NCI-H774 (cell line): ENCODE measurements around the gene SERGEF.
"Not testable (repeated sequence)": the region's sequence is repeated elsewhere in the genome, so short reads cannot be mapped to it uniquely, and the experiment has no call there.

Experiments
- DNase-seq: peaks from one replicate; lab custom pipeline; 2025; lab: John Stamatoyannopoulos, UW

SERGEF gene

DNA sequence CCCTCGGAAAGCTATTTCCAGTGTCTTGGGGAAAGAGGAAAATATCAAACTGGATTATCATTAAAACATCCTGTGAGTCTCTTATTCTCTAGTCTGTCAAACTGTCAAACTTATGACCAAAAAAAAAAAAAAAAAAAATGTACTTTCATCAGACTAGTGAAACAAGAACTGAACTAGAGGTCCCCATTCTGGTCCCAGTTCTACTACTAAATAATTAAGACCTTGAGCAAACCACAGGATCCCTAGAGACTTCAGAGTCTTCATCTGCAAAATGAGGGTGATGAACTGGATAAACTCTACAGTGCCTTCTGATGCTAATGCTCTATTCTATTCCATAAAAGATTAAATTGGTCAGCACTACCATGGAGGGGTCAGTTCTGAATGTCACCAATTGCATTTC, 105.8 kb downstream of the SERGEF start:
- DNase-seq, result no peak

- DNase-seq, result no peak
Measured at GRCh38 chr11:17906436-17906835, 106.4 kb downstream of the SERGEF start.

DNA sequence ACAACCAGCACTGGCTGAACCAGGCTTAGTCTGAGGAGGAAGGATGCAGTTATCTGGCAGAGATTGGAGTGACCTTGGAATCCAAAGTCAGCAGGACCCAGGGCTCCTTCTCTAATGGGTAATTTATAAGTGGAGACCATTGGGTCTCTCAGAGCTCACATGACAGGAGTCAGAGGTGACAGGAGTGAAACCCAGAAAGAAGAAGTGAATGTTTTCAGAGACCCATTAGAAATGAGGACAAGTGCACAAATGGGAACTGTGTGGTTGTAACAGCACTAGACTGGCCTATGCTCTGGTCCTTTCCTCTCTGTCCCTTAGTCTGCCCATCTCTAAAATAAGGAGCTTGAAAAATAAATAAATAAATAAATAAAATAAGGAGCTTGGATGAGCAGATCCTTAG, 107.4 kb downstream of the SERGEF start:
- no peak for DNase-seq

DNA sequence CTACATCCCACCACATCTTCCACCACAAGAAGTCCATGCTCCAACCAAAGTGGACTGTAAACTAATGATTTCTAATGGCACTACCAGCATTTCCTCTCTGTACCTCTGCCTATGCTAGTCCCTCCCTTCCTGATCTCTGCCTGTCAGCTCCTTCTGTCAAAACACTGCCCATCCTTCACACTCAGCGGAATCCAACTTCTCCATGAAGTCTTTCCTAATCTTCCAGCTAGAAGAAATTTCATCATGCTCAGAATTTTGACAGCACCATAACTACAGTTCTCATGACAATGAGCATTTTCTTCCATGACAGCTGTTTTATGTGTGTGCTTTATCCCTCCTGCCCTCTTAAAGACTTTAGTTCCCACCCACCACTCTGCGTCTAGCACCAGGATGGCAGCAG, 111.4 kb downstream of the SERGEF start:
- no peak for DNase-seq

- DNase-seq, result no peak
Measured at GRCh38 chr11:17898782-17899181, 114.1 kb downstream of the SERGEF start.

DNA sequence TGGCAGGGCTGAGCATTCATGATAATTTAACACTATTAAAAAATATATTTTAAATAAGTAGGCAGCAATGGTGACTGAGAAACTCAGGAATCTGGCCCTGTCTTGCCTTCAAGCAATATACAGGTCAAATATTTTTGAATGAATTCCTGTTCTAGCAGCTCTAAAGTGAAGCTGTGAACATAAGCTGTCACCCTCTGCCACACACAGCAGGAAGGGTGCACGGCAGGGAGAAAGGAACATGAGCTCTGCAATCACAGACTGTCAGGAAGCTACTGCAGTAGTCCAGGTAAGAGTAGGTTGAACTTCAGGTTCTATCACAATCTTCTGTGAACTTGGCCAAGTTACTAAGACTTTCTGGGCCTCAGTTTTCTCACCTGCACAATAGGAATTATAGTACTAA, 114.8 kb downstream of the SERGEF start:
- DNase-seq, result no peak

- DNase-seq, result no peak
Measured at GRCh38 chr11:17897495-17897894, 115.4 kb downstream of the SERGEF start.

DNA sequence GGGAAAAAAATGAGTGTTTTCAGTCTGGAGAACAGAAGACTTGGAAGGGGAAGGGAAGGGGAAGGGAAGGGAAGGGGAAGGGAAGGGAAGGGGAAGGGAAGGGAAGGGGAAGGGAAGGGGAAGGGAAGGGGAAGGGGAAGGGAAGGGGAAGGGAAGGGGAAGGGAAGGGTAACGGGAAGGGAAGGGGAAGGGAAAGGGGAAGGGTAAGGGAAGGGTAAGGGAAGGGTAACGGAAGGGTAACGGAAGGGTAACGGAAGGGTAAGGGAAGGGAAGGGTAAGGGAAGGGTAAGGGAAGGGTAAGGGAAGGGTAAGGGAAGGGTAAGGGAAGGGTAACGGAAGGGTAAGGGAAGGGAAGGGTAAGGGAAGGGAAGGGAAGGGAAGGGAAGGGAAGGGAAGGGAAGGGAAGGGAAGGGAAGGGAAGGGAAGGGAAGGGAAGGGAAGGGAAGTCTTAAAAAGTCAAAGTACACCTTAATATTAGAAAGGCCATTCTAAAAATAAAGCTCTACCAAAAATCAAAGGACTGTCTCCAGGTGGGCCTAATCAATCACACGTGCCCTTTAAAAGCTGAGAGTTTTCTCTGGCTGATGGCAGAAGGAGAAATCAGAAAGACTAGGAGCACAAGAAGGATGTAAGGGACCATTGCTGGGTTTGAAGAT, 116.2 kb downstream of the SERGEF start:
- DNase-seq, result not testable (repeated sequence)

- DNase-seq, result no peak
Measured at GRCh38 chr11:17894929-17895658, 117.8 kb downstream of the SERGEF start.

DNA sequence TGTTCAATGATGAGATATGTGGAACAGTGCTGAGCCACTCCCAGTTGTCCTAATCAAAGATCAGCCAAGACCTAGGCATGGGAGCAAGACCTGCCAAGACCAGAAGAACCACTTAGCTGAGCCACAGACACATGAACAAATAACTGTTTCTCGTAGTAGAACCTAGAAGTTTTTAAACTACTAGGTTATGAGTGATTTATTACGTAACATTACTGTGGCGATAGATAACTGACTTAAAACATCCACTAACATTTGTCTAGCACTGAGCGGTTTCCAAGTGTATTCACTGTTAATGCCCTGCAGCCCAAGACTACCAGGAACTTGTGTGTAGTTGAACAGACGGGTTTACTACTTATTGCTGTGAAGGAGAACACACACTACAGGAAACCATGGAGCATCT, 120.4 kb downstream of the SERGEF start:
- DNase-seq, result no peak

- no peak for DNase-seq
Measured at GRCh38 chr11:17890325-17890724, 122.5 kb downstream of the SERGEF start.

- DNase-seq, result no peak
Measured at GRCh38 chr11:17887779-17888178, 125.1 kb downstream of the SERGEF start.

DNA sequence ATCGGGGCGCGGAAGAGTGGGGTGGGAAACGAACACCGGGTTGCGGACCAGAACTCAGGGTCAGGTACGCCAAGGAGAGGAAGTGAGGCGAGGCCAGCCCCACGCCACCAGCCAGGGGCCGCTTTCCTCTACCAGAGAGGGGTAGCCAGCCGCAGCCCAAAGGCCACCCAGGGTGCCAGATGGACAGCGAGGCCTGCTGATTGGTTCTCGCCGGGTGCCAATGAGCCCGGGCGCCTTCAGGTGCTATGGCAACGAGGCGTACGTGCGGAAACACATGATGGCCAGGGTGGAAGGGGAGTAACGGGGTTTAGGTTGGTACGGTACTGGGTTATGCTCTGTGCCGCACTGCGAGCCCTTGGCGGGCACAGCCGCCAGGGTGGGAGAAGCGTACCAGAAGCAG, 128.9 kb downstream of the SERGEF start:
- no peak for DNase-seq

DNA sequence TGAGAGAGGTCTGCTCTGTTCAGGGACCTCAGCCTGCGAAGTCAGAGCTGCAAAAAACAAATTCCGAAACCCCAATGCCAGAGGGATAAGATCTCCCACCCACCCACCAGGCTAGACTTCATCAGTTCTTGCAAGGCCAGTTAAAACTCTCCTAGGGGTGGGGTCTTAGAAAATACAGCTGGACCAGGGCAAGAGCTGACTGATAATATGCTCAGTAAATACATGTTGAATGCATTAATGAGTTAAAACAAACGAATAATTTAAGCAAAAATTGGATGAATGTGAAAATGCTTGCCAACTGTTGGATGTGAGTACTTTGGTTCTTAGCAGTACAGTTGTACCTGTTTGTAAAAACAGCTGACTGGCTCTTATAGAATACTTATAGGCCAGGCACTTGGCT, 129.8 kb downstream of the SERGEF start:
- no peak for DNase-seq

GRCh38 chr11:17878743-17879142, 134.1 kb downstream of the SERGEF start:
- no peak for DNase-seq

GRCh38 chr11:17877886-17878285, 135.0 kb downstream of the SERGEF start:
- DNase-seq, result no peak

DNA sequence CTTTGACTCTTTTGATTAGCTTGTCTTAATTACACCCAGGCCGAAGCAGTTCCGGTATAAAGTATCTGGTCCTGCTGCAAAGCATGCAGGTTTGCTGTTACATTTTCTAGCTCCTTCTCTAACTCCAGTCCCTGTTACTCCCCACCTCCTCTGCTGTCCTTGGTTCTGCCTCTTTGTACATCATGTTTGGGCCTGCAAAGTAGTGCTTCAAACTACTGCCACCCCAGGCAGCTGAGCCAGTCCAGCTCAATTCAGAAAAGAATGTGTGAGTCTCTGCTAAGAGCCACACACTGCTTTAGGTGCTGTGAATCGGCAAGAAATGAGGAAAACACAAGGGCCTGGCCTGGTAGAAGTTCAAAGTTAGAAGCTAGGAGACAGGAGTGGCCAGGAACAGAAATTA, 136.0 kb downstream of the SERGEF start:
- DNase-seq, result no peak

- DNase-seq, result no peak
Measured at GRCh38 chr11:17875891-17876290, 137.0 kb downstream of the SERGEF start.

DNA sequence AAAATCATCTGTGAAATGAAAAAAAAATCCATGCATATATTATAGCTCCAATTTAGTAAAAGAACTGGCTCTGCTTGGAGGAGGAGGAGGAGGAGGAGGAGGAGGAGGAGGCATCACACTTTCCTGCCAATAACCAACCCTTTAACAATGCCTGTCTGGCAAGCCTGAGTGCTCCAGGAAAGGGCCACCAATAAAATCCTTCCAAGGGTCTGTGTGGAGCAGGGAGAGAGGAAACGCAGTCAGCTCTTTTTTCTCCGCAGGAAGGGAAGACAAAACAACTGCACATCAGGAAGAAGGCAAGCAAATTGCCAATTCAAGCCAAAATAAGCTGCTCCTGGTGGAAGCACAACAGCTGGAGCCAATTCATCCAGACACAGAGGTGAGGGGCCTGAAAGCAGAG, 139.3 kb downstream of the SERGEF start:
- DNase-seq, result no peak

GRCh38 chr11:17868398-17868797, 144.4 kb downstream of the SERGEF start:
- DNase-seq, result not testable (repeated sequence)

GRCh38 chr11:17867341-17867740, 145.5 kb downstream of the SERGEF start:
- no peak for DNase-seq

- DNase-seq, result no peak
Measured at GRCh38 chr11:17865765-17866428, 146.9 kb downstream of the SERGEF start.

DNA sequence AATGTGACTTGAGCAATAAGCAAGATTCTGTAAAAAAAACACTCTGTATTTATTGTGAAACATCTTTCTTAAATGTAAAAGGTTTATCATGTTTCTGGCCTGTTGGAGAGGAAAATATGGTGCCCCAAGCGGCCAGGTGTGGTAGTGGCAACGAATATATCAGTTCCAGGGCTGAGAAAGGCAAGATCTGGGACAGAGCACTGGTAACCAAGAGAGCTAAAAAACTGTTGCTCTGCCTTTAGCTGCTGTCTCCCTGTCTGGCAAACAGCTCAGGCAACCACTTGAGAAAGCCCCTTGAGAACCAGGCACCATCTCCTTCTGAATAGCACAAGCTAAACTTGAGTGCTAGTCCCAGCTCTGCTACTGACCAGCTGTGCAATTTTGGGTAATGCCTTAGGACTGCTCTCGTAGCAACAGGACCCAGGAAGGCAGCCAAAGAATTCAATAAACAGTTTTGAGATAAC, 148.3 kb downstream of the SERGEF start:
- no peak for DNase-seq
